IPS-20b (cell line): ENCODE results near the gene SPOCK3.

ENCODE experiments used
- H3K27ac ChIP-seq: one replicate; pipeline ENCODE4 v1.5.1; 2013; ENCODE audit warnings: low read length
- H3K27me3 ChIP-seq: 2 replicates; pipeline ENCODE4 v1.6.1; 2013; ENCODE audit warnings: mild to moderate bottlenecking, low read length, inconsistent platforms; ENCODE audit not compliant: insufficient read depth
- H3K36me3 ChIP-seq: 2 replicates; pipeline ENCODE4 v1.6.1; 2013; ENCODE audit warnings: low read depth, mild to moderate bottlenecking, inconsistent platforms, low read length, moderate library complexity; ENCODE audit not compliant: insufficient read depth
- H3K4me1 ChIP-seq: 2 replicates; pipeline ENCODE4 v1.6.1; 2013; ENCODE audit warnings: mild to moderate bottlenecking, control low read depth, inconsistent platforms, low read length, moderate library complexity; ENCODE audit not compliant: insufficient read depth
- H3K4me3 ChIP-seq: 2 replicates; pipeline ENCODE4 v1.5.1; 2013; ENCODE audit warnings: mild to moderate bottlenecking, low read length, inconsistent platforms
- H3K9ac ChIP-seq: 2 replicates; pipeline ENCODE4 v1.6.1; 2013; ENCODE audit warnings: low read depth, mild to moderate bottlenecking, inconsistent platforms, low read length, moderate library complexity
- H3K9me3 ChIP-seq: 2 replicates; pipeline ENCODE4 v1.6.1; 2013; ENCODE audit warnings: mild to moderate bottlenecking, low read depth, low read length, inconsistent platforms; ENCODE audit not compliant: insufficient read depth

SPOCK3 gene

DNA sequence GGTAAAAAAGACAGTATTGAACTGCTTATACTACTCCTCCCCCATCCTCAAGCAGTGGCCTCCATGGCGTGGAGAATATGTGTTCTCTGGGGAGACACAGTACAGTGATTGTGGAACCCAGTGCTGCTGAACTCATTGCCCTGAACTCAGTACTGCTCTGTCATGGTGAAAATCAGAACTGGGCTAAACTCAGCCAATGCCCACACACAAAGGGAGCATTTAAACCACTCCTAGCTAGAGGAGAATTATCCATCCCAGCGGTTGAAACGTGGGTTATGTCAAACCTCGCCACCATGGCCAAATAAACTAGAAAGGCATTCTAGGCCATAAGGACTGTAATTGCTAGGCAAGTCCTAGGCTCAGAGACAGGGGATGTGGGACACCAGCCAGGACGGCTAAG is 131.8 kb downstream of the SPOCK3 start:
- H3K9me3 ChIP-seq = no peaks in the 10 kb centered on the region
- H3K27me3 ChIP-seq = no peaks in the 10 kb centered on the region
- no peak overlapping the region for H3K4me3 ChIP-seq
- H3K4me1 ChIP-seq = no peaks in the 10 kb centered on the region
- H3K36me3 ChIP-seq = no peaks in the 10 kb centered on the region
- H3K27ac ChIP-seq = no peak overlapping the region
- no peak overlapping the region for H3K9ac ChIP-seq

DNA sequence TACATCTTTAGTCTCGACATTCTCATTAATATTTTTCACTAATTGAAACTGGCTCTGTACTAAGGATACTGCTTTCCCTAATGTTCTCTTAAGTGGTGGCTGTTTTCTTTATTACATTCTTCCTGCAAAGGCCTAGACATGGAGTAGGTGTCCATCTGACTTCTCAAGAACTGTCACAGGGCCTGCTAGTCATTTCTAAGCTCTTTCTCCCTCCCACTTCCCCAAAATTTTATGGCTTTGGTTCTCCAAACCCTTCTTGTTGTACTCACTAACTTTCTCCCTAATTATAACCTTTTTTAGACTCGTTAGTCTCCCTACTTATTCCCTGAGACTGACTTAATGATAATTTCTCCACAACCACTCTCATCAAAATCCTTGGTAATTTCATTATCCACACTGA is 133.3 kb downstream of the SPOCK3 start:
- no peak overlapping the region for H3K9ac ChIP-seq
- H3K36me3 ChIP-seq = no peaks in the 10 kb centered on the region
- H3K27me3 ChIP-seq = no peaks in the 10 kb centered on the region
- H3K4me3 ChIP-seq = no peak overlapping the region
- no peak overlapping the region for H3K27ac ChIP-seq
- H3K4me1 ChIP-seq = no peaks in the 10 kb centered on the region
- H3K9me3 ChIP-seq = no peaks in the 10 kb centered on the region

DNA sequence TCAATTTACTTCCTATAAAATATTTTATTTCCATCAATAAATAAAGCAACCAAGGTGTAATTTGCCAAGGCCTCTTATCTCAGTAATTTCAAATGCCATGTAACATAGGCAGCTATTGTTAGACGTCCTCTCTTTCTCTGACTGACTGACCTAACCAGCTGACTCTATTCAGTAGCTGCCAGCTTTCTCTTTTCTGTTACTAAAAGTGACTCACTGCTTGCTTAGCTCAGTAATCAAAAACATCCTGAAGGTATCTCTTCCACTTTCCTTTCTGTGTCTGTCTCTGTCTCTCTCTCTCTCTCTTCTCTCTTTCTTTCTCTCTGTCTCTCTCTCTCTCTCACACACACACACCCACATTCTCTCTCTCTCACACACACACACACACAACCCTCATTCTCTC is 134.2 kb downstream of the SPOCK3 start:
- no peak overlapping the region for H3K27ac ChIP-seq
- no peaks in the 10 kb centered on the region for H3K4me1 ChIP-seq
- no peaks in the 10 kb centered on the region for H3K27me3 ChIP-seq
- H3K9me3 ChIP-seq = no peaks in the 10 kb centered on the region
- no peak overlapping the region for H3K4me3 ChIP-seq
- no peak overlapping the region for H3K9ac ChIP-seq
- H3K36me3 ChIP-seq = no peaks in the 10 kb centered on the region

- Histone ChIP-seq H3K9ac (no peak overlapping the region), H3K27ac (no peak overlapping the region), H3K27me3 (no peaks in the 10 kb centered on the region), H3K4me3 (no peak overlapping the region), H3K4me1 (no peaks in the 10 kb centered on the region), H3K9me3 (no peaks in the 10 kb centered on the region), H3K36me3 (no peaks in the 10 kb centered on the region)
These were observed 146.2 kb downstream of the SPOCK3 start for GRCh38 chr4:167088115-167088514.

DNA sequence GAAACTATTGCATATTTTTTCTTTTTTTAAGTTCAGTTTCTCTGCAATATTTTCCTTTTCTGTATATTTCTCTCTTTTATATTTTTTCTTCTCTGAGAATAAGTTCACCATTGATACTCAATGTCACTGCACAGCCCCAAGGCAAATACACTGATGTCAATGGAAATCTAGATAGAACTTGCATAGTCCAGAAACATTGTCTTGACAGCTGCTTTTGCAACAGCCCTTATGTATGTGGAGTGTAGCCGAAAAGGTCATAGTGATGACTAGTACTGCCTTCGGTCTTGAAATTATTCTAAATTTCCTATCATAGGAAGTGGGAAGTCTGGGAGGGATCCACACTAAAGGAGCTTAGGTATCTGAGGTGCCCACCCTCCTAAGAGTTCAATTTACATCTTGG is 150.0 kb downstream of the SPOCK3 start:
- Histone ChIP-seq H3K27me3 (no peaks in the 10 kb centered on the region), H3K9ac (no peak overlapping the region), H3K4me1 (no peaks in the 10 kb centered on the region), H3K27ac (no peak overlapping the region), H3K36me3 (no peaks in the 10 kb centered on the region), H3K4me3 (no peak overlapping the region), H3K9me3 (no peaks in the 10 kb centered on the region)

GRCh38 chr4:167079762-167080161 is 154.5 kb downstream of the SPOCK3 start:
- H3K27me3 ChIP-seq = no peaks in the 10 kb centered on the region
- no peaks in the 10 kb centered on the region for H3K4me1 ChIP-seq
- no peak overlapping the region for H3K27ac ChIP-seq
- no peaks in the 10 kb centered on the region for H3K9me3 ChIP-seq
- no peak overlapping the region for H3K4me3 ChIP-seq
- H3K9ac ChIP-seq = no peak overlapping the region
- no peaks in the 10 kb centered on the region for H3K36me3 ChIP-seq

DNA sequence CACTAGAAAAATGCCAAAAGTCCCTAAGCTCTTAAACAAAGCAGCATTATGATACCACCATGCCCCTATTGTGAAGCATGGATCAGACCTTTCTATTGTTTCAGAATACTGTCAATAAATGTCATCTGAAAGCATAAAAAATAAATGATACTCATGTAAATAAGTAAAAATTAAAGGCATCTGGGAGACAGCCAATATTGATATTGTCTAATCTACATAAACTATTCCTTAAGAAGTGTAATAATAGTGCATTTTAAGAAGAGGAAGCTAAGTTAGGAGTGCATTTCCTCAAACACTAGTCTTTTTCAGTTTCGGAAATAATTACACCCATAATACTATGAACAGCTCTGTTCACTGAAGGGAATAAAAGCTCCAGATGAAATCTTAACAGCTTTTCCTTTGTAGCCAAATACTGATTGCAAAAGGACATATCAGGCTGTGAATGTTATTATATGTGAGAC is 181.6 kb downstream of the SPOCK3 start:
- H3K27ac ChIP-seq = no peak overlapping the region
- no peaks in the 10 kb centered on the region for H3K27me3 ChIP-seq
- H3K36me3 ChIP-seq = no peaks in the 10 kb centered on the region
- no peak overlapping the region for H3K4me3 ChIP-seq
- H3K9ac ChIP-seq = no peak overlapping the region
- H3K4me1 ChIP-seq = no peaks in the 10 kb centered on the region
- H3K9me3 ChIP-seq = peaks cover 5% of the 10 kb centered on the region; the same call in 1 of the 2 replicates

GRCh38 chr4:167049257-167049656 is 185.0 kb downstream of the SPOCK3 start:
- H3K27ac ChIP-seq = no peak overlapping the region
- H3K4me3 ChIP-seq = no peak overlapping the region
- no peaks in the 10 kb centered on the region for H3K36me3 ChIP-seq
- H3K9me3 ChIP-seq = no peaks in the 10 kb centered on the region
- H3K27me3 ChIP-seq = no peaks in the 10 kb centered on the region
- H3K4me1 ChIP-seq = no peaks in the 10 kb centered on the region
- no peak overlapping the region for H3K9ac ChIP-seq

DNA sequence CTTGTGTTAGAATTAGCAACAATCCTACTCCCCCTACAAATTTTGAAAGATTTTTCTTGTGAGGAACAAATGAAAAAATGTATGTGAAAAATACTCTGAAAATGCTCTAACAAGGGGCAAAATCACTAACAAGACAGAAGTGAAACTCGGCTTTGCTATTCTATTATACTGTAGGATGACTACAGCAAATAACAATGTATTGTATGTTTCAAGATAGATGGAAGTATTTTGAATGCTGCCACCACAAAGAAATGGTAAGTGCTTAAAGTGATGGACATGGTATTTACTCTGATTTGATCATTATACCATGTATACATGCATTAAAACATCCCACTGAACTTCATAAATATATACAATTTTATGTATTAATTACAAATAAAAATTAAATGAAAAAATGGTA is 192.8 kb downstream of the SPOCK3 start:
- no peak overlapping the region for H3K9ac ChIP-seq
- no peaks in the 10 kb centered on the region for H3K9me3 ChIP-seq
- no peak overlapping the region for H3K4me3 ChIP-seq
- H3K4me1 ChIP-seq = no peaks in the 10 kb centered on the region
- H3K27me3 ChIP-seq = no peaks in the 10 kb centered on the region
- no peaks in the 10 kb centered on the region for H3K36me3 ChIP-seq
- H3K27ac ChIP-seq = no peak overlapping the region

DNA sequence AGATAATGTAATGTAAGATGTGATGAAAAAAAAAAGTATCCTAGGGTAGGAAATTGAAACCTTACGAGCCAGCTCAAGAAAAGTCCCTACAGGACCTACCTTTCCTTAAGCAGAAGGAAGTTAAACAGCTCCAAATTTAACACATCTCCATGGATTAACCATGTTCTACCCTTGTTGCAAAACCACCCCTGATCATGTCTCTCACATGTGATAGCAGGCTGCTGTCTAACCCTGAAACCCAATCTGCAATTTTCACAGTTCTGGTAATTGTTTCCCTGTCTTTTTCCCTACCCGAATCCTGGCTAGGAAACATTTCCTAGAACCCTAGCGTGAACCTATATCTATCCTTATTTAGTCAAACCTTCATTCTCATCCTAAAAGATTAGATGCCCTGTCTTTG is 198.9 kb downstream of the SPOCK3 start:
- H3K9ac ChIP-seq = no peak overlapping the region
- H3K9me3 ChIP-seq = no peaks in the 10 kb centered on the region
- H3K36me3 ChIP-seq = no peaks in the 10 kb centered on the region
- no peak overlapping the region for H3K27ac ChIP-seq
- no peaks in the 10 kb centered on the region for H3K27me3 ChIP-seq
- H3K4me1 ChIP-seq = peaks cover 8% of the 10 kb centered on the region
- H3K4me3 ChIP-seq = no peak overlapping the region

- Histone ChIP-seq H3K4me1 (peaks cover 8% of the 10 kb centered on the region), H3K36me3 (no peaks in the 10 kb centered on the region), H3K4me3 (no peak overlapping the region), H3K9ac (no peak overlapping the region), H3K9me3 (no peaks in the 10 kb centered on the region), H3K27ac (no peak overlapping the region), H3K27me3 (no peaks in the 10 kb centered on the region)
These were observed 199.3 kb downstream of the SPOCK3 start for GRCh38 chr4:167034983-167035382.

GRCh38 chr4:167032871-167033270 is 201.4 kb downstream of the SPOCK3 start:
- H3K9ac ChIP-seq = no peak overlapping the region
- no peak overlapping the region for H3K4me3 ChIP-seq
- no peaks in the 10 kb centered on the region for H3K9me3 ChIP-seq
- no peaks in the 10 kb centered on the region for H3K36me3 ChIP-seq
- H3K27ac ChIP-seq = no peak overlapping the region
- H3K4me1 ChIP-seq = peaks cover 8% of the 10 kb centered on the region
- no peaks in the 10 kb centered on the region for H3K27me3 ChIP-seq
